ENCODE results near the gene MTA3.

MTA3 gene

DNA sequence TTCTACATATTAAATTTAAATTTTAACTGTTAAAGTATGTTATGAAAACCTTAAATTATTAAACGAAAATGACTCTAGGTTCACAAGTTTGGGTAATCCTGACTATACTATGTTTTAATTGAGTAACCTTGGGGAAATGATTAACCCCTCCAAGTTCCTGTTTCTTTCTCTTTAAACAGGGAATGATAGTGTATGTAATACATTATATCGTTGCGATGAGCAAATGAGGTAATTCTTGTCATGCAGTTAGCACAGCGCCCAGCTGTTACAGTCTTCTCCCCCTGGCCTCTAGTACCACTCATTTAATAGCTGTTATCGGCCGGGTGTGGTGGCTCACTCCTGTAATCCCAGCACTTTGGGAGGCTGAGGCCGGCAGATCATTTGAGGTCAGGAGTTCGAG is 80.4 kb downstream of the MTA3 start:
- TF ChIP-seq, protein P1, sequence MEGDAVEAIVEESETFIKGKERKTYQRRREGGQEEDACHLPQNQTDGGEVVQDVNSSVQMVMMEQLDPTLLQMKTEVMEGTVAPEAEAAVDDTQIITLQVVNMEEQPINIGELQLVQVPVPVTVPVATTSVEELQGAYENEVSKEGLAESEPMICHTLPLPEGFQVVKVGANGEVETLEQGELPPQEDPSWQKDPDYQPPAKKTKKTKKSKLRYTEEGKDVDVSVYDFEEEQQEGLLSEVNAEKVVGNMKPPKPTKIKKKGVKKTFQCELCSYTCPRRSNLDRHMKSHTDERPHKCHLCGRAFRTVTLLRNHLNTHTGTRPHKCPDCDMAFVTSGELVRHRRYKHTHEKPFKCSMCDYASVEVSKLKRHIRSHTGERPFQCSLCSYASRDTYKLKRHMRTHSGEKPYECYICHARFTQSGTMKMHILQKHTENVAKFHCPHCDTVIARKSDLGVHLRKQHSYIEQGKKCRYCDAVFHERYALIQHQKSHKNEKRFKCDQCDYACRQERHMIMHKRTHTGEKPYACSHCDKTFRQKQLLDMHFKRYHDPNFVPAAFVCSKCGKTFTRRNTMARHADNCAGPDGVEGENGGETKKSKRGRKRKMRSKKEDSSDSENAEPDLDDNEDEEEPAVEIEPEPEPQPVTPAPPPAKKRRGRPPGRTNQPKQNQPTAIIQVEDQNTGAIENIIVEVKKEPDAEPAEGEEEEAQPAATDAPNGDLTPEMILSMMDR (IDR thresholded peaks at IDR 0.05; ENCODE audit: low read depth, low read length) = no peak
- Histone ChIP-seq H3K4me3 (ENCODE audit: low read depth, low read length) (no peak overlapping the region), H3K36me3 (peaks cover 30% of the 10 kb centered on the region), H3K27me3 (ENCODE audit: insufficient read depth, low read depth, severe bottlenecking) (no peaks in the 10 kb centered on the region), H3K9me3 (ENCODE audit: severe bottlenecking) (peaks cover 5% of the 10 kb centered on the region), H3K27ac (no peak overlapping the region)
- DNase-seq = no peak

DNA sequence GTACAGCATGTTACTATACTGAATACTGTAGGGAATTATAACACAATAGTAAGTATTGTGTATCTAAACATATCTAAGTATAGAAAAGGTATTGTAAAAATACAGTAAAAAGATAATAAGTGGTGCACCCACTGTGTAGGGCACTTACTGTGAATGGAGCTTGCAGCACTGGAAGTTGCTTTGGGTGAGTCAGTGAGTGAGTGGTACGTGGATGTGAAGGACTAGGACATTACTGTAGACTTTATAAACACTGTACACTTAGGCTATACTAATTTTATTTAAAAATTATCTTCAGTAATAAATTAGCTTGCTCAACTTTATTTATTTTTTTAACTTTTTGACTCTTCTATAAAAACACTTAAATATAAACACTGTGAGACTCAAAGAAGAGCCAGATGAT is 82.6 kb downstream of the MTA3 start:
- Histone ChIP-seq H3K27ac (no peak overlapping the region), H3K36me3 (peaks cover 10% of the 10 kb centered on the region), H3K27me3 (ENCODE audit: insufficient read depth, low read depth, severe bottlenecking) (no peaks in the 10 kb centered on the region), H3K9me3 (ENCODE audit: severe bottlenecking) (peaks cover under 1% of the 10 kb centered on the region), H3K4me3 (ENCODE audit: low read depth, low read length) (no peak overlapping the region)
- DNase-seq = no peak
- TF ChIP-seq, protein P1 (IDR thresholded peaks at IDR 0.05; ENCODE audit: low read depth, low read length) = no peak

DNA sequence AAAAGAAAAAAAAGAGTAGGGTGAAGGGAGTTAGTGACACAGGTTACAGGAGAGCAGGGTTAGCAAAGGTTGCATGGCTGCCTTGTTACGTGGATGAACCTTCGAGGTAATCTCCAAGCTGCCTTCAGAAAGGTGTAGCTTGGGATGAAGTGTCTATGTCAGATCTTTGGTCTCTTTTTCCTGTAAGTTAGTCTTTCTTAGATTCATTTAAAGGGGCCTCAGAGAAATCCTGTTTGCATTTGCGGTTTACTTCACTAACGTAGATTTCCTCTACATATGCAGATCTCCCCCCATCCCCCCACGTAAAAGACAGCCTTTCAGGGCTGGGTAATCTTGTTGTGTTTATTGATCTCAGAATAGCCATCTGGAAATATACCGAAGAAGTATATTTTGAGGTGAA is 83.7 kb downstream of the MTA3 start:
- Histone ChIP-seq H3K36me3 (peaks cover 8% of the 10 kb centered on the region), H3K27me3 (ENCODE audit: insufficient read depth, low read depth, severe bottlenecking) (no peaks in the 10 kb centered on the region), H3K9me3 (ENCODE audit: severe bottlenecking) (no peaks in the 10 kb centered on the region), H3K27ac (no peak overlapping the region), H3K4me3 (ENCODE audit: low read depth, low read length) (no peak overlapping the region)
- DNase-seq = no peak
- TF ChIP-seq, protein P1 (IDR thresholded peaks at IDR 0.05; ENCODE audit: low read depth, low read length) = no peak

DNA sequence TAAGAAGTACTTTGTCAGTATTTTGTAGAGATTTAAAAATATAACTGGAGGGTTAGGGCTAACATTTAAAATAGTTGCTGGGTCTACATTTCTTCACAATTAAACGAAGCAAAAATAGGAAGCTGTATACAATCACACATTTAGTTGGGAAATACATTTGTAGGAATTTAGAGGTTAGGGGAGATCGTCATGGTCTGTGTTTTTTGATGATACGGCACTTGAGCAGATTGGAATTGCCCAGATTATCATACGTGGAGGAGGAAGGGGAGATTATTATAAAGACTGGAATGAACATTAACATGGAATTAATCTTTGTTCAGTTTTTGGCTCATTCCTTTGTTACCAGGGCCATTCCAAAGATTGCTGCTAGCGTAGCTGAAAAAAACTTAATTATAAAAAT is 84.6 kb downstream of the MTA3 start:
- no peak overlapping the region for H3K4me3 ChIP-seq (ENCODE audit: low read depth, low read length)
- TF ChIP-seq, protein P1 (IDR thresholded peaks at IDR 0.05; ENCODE audit: low read depth, low read length) = no peak
- H3K27ac ChIP-seq = no peak overlapping the region
- H3K9me3 ChIP-seq (ENCODE audit: severe bottlenecking) = no peaks in the 10 kb centered on the region
- no peak for DNase-seq
- peaks cover 11% of the 10 kb centered on the region for H3K36me3 ChIP-seq
- H3K27me3 ChIP-seq (ENCODE audit: insufficient read depth, low read depth, severe bottlenecking) = no peaks in the 10 kb centered on the region

DNA sequence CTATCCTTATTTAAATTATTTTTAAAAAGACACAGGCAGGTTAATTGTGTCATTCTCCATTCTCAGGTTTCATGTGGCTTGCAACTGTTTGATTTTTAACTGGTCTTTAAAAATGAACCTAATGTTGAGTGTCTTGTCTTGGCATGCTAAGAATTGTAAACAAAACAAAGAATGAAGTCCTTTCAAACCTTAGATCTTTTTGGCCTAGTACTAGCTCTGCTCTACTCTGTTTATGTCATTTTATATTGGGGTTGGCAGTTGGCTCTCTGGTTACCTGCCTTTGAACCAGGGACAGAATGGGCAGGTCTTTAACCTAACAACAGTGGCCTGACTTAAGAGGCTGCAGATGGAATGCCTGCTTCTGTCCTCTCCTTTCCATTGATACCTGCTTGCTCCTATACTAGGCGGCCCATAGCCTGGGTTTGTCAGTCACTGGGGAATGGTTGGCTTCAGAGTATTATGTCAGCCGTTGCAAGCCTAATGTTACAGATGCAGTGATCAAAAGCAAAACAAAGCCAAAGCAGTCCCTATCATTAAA is 85.5 kb downstream of the MTA3 start:
- Histone ChIP-seq H3K36me3 (peaks cover 11% of the 10 kb centered on the region), H3K27ac (no peak overlapping the region), H3K4me3 (ENCODE audit: low read depth, low read length) (no peak overlapping the region), H3K27me3 (ENCODE audit: insufficient read depth, low read depth, severe bottlenecking) (no peaks in the 10 kb centered on the region), H3K9me3 (ENCODE audit: severe bottlenecking) (no peaks in the 10 kb centered on the region)
- TF ChIP-seq, protein P1 (IDR thresholded peaks at IDR 0.05; ENCODE audit: low read depth, low read length) = no peak
- DNase-seq = no peak

DNA sequence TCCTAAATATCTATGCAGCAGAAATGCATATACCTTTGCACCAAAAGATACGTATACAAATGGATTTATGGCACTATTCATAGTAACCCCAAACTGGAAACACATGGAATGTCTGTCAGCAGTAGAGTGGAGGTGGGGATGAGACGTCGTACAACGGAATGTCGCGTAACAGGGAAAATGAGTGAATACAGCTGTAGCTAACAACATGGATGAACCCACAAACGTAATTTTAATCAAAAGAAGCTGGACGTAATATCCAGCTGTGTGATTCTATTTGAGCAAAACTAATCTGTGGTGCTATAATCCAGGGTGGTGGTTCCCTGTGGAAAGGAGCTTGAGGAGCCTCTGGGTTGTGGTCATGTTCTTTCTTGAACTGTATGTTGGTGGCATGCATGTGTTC is 89.9 kb downstream of the MTA3 start:
- DNase-seq = no peak
- Histone ChIP-seq H3K9me3 (ENCODE audit: severe bottlenecking) (no peaks in the 10 kb centered on the region), H3K27ac (no peak overlapping the region), H3K27me3 (ENCODE audit: insufficient read depth, low read depth, severe bottlenecking) (no peaks in the 10 kb centered on the region), H3K4me3 (ENCODE audit: low read depth, low read length) (no peak overlapping the region), H3K36me3 (peaks cover 15% of the 10 kb centered on the region)
- TF ChIP-seq, protein P1 (IDR thresholded peaks at IDR 0.05; ENCODE audit: low read depth, low read length) = no peak

Measured in WERI-Rb-1 (cell line).